Neutrophil (primary cell): ENCODE measurements around the gene CPD.

Experiments used
- H3K27ac ChIP-seq: fragments of 200-600 bp; sonication (generic); 2 replicates; pipeline ENCODE4 v1.5.1; 2016; ENCODE audit warnings: mild to moderate bottlenecking, moderate library complexity
- H3K27me3 ChIP-seq: fragments of 200-600 bp; sonication (generic); 2 replicates; pipeline ENCODE4 v1.6.0; 2016; ENCODE audit warnings: mild to moderate bottlenecking
- H3K36me3 ChIP-seq: fragments of 200-600 bp; sonication (generic); 2 replicates; pipeline ENCODE4 v1.5.1; 2017
- H3K4me1 ChIP-seq, 2 experiments: fragments of 200-600 bp in 1 of 2; sonication (generic) in 1 of 2; 1 replicate in 1 of 2; 2 replicates in 1 of 2; pipeline versions ENCODE4 v1.5.1 to v1.6.1; 2013 to 2016; ENCODE audit warnings: low read depth in 1 of 2, low read length in 1 of 2, mild to moderate bottlenecking in 1 of 2, moderate library complexity in 1 of 2; ENCODE audit not compliant: control insufficient read depth in 1 of 2, insufficient read depth in 1 of 2
- H3K4me3 ChIP-seq, 2 experiments: fragments of 200-600 bp in 1 of 2; sonication (generic) in 1 of 2; 1 replicate in 1 of 2; 2 replicates in 1 of 2; pipeline ENCODE4 v1.5.1; 2013 to 2016; ENCODE audit warnings: low read depth in 1 of 2, low read length in 1 of 2, mild to moderate bottlenecking in 1 of 2, moderate library complexity in 1 of 2
- H3K9me3 ChIP-seq: fragments of 200-600 bp; sonication (generic); 2 replicates; pipeline ENCODE4 v1.5.1; 2016
- TF ChIP-seq, protein P1 (sequence below): fragments of 200-600 bp; sonication (generic); IDR thresholded peaks from 2 replicates; pipeline ENCODE4 v1.5.1; 2016; ENCODE audit warnings: antibody characterized with exemption

Gene CPD

DNA sequence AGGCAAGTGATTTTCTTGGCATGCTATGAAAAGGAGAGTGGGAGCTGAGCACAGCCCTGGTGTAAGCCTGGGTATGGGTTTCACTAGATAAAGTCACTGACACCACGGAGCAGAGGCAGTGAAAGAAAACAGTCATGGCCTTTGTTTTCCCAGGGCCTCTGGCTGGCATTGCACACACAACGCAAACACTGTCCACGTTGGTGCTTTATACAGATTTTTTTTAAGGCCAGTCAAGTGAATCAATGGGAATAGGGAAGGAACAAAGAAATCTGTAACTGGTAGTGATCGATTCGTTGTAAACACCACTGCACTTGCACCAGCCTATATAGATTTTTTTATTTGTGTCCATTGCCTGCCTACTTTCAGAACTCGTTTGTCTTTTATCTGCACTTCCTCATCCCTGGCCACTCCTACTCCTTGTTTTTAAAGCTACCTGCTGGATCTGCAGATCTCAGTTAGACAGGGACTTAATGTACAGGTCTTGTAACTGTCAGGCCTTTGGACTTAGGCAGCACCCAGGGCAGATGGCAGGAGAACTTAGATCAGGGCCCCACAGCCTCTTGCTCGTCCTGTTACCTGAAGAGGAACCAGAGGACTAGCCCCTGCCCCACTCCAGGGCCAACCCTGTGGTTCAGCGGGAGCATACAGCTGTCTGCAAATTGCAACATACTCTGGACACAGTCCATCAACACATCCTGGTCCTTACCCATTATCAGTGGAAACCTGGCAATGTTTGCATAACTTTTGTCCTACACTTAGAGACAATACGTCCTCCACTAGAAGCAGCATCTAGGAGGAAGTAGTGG, 34.2 kb upstream of the CPD start:
- Histone ChIP-seq H3K36me3 (no peaks in the 10 kb centered on the region), H3K4me1 (peaks cover 59 to 60% of the 10 kb centered on the region in 2 experiments), H3K4me3 (peak overlapping the region; percentile 21 to 28), H3K9me3 (no peaks in the 10 kb centered on the region), H3K27me3 (no peaks in the 10 kb centered on the region), H3K27ac (peak overlapping the region; percentile 90)
- TF ChIP-seq, protein P1, sequence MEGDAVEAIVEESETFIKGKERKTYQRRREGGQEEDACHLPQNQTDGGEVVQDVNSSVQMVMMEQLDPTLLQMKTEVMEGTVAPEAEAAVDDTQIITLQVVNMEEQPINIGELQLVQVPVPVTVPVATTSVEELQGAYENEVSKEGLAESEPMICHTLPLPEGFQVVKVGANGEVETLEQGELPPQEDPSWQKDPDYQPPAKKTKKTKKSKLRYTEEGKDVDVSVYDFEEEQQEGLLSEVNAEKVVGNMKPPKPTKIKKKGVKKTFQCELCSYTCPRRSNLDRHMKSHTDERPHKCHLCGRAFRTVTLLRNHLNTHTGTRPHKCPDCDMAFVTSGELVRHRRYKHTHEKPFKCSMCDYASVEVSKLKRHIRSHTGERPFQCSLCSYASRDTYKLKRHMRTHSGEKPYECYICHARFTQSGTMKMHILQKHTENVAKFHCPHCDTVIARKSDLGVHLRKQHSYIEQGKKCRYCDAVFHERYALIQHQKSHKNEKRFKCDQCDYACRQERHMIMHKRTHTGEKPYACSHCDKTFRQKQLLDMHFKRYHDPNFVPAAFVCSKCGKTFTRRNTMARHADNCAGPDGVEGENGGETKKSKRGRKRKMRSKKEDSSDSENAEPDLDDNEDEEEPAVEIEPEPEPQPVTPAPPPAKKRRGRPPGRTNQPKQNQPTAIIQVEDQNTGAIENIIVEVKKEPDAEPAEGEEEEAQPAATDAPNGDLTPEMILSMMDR, result no peak

- Histone ChIP-seq H3K4me1 (peaks cover 56% of the 10 kb centered on the region in 2 experiments), H3K4me3 (peak overlapping the region; percentile 21 to 28), H3K27ac (peak overlapping the region; percentile 90)
These were observed 33.7 kb upstream of the CPD start for GRCh38 chr17:30345089-30345433.

GRCh38 chr17:30345527-30346075, 33.1 kb upstream of the CPD start:
- Histone ChIP-seq H3K9me3 (no peaks in the 10 kb centered on the region), H3K4me3 (peak overlapping the region; percentile 21 to 28), H3K36me3 (no peaks in the 10 kb centered on the region), H3K27me3 (no peaks in the 10 kb centered on the region), H3K27ac (peak overlapping the region; percentile 90), H3K4me1 (peaks cover 56% of the 10 kb centered on the region in 2 experiments)
- TF ChIP-seq, protein P1, result no peak

More at GRCh38 chr17:30345089-30345433, 33.7 kb upstream of the CPD start:
- Histone ChIP-seq H3K36me3 (no peaks in the 10 kb centered on the region), H3K9me3 (no peaks in the 10 kb centered on the region), H3K27me3 (no peaks in the 10 kb centered on the region)
- TF ChIP-seq, protein P1, result no peak

DNA sequence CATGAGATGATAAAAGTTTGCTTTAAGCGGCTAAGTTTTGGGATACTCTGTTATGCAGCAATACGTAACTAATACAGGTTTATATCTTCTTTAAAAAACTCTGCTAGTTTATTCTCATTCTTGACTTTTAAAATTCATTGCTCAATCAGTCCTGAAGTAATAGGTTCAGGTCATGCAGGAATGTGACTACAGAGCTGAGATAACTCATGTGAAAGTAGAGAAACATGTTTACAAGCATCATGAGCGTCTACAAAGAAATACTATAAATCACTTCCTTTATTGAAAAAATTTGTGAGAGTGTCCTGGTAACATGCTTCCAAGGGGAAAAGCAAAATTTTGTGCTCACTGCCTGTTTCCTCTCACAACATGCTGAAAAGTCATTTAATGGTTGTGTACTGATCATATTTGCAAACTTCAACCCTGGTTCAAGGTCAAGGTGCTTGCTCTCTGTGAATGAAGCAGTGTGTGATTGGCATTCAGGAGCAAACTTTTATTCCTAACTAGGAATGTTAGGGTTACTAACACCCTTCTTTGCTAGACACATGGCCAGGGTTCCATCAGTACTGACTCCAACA, 32.4 kb upstream of the CPD start:
- Histone ChIP-seq H3K9me3 (no peaks in the 10 kb centered on the region), H3K36me3 (no peaks in the 10 kb centered on the region), H3K27ac (peak overlapping the region; percentile 90), H3K4me1 (peaks cover 56 to 58% of the 10 kb centered on the region in 2 experiments), H3K4me3 (no peak overlapping the region), H3K27me3 (no peaks in the 10 kb centered on the region)
- TF ChIP-seq, protein P1, result no peak

DNA sequence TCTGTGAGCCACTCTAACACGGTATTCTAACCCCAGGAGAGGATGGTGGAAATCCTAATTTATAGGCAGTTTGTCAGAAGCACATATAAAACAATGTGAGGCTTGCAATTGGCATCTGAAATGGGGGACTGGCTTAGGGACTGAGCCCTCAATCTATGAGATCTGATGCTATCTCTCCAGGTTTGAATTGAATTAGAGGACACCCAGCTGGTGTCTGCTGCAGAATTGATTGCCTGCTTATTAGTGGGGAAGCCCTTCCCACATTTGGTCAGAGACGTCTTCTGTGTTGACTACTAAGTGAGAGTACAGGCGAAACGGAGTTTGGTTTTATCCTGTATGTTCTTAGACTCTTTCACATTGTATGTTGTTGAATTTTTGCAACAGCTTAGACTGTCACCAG, 31.2 kb upstream of the CPD start:
- Histone ChIP-seq H3K9me3 (no peaks in the 10 kb centered on the region), H3K36me3 (no peaks in the 10 kb centered on the region), H3K4me3 (no peak overlapping the region), H3K27me3 (no peaks in the 10 kb centered on the region), H3K27ac (no peak overlapping the region), H3K4me1 (peaks cover 66 to 69% of the 10 kb centered on the region in 2 experiments)
- TF ChIP-seq, protein P1, result no peak
